Right lobe of liver (tissue), 4 donors: Measurements from ENCODE around the gene RER1.

Experiments
- CTCF ChIP-seq, 4 donors: fragments of 200-600 bp in 3 of 4; fragments of 450-650 bp in 1 of 4; IDR thresholded peaks; one replicate each; pipeline versions ENCODE4 v1.5.1 to v1.8.0; 2016 to 2022; ENCODE audit warnings: antibody characterized with exemption in 4 of 4, mild to moderate bottlenecking in 2 of 4
- POLR2A ChIP-seq: fragments of 450-650 bp; IDR thresholded peaks from one replicate; pipeline ENCODE4 v1.6.1; 2017; ENCODE audit warnings: antibody characterized with exemption, mild to moderate bottlenecking
- donor health status: DM: no; HTN: no; CAD: no.
- donor health status: DM: no; HTN: no; CAD: no.
- donor health status: DM: no; HTN: yes; CAD: no.

- TF ChIP-seq CTCF (IDR thresholded peaks at IDR 0.05) (no peak), POLR2A (no peak)
These were observed 25.6 kb downstream of the RER1 start for GRCh38 chr1:2417083-2417832.
